Embryonic facial prominence (tissue), 1 donor: ENCODE results near the gene ASPSCR1.

Experiments used
- DNase-seq: peaks from one replicate; pipeline ENCODE4 v3.0.0-alpha.2; 2016; ENCODE audit errors: extremely low spot score

Gene ASPSCR1

GRCh38 chr17:81960130-81960958, 17.1 kb upstream of the ASPSCR1 start:
- no peak for DNase-seq

- DNase-seq = no peak
These were observed 16.3 kb upstream of the ASPSCR1 start, which contains the start of gene NOTUM for GRCh38 chr17:81961087-81961511. Gene NOTUM (minus strand): TSS chr17:81961187. CDS start chr17:81960909, 278 bp downstream.

GRCh38 chr17:81961521-81962498, 15.6 kb upstream of the ASPSCR1 start:
- DNase-seq = no peak

- DNase-seq = no peak
These were observed 14.7 kb upstream of the ASPSCR1 start for GRCh38 chr17:81962499-81963441.

- no peak for DNase-seq
These were observed 13.2 kb upstream of the ASPSCR1 start for GRCh38 chr17:81964081-81964849.

GRCh38 chr17:81966343-81967243, 10.8 kb upstream of the ASPSCR1 start:
- no peak for DNase-seq

- DNase-seq = no peak
These were observed 10.2 kb upstream of the ASPSCR1 start for GRCh38 chr17:81967244-81967532.

- no peak for DNase-seq
These were observed 9.7 kb upstream of the ASPSCR1 start for GRCh38 chr17:81967533-81968395.

- no peak for DNase-seq
These were observed 9.1 kb upstream of the ASPSCR1 start for GRCh38 chr17:81968396-81968745.

GRCh38 chr17:81968850-81969812, 8.3 kb upstream of the ASPSCR1 start:
- no peak for DNase-seq

GRCh38 chr17:81973432-81973831, 4.0 kb upstream of the ASPSCR1 start:
- DNase-seq = no peak

GRCh38 chr17:81976332-81977210, 858 bp upstream of the ASPSCR1 start:
- DNase-seq = no peak

GRCh38 chr17:81978524-81979298, 1.3 kb downstream of the ASPSCR1 start:
- DNase-seq = no peak

- no peak for DNase-seq
These were observed 2.7 kb downstream of the ASPSCR1 start for GRCh38 chr17:81980122-81980521.

- no peak for DNase-seq
These were observed 3.4 kb downstream of the ASPSCR1 start for GRCh38 chr17:81980707-81981343.
